HUES6 (cell line): Measurements from ENCODE around the gene KIF16B.

Experiments used
- H3K27ac ChIP-seq: 2 replicates; pipeline ENCODE4 v1.7.0; 2013; ENCODE audit warnings: low read depth, mild to moderate bottlenecking, low read length, inconsistent platforms
- H3K27me3 ChIP-seq: 2 replicates; pipeline ENCODE4 v1.6.1; 2013; ENCODE audit warnings: low read length; ENCODE audit not compliant: control insufficient read depth, insufficient read depth
- H3K36me3 ChIP-seq: 2 replicates; pipeline ENCODE4 v1.6.1; 2013; ENCODE audit warnings: low read length; ENCODE audit not compliant: control insufficient read depth, insufficient read depth
- H3K4me1 ChIP-seq: 2 replicates; pipeline ENCODE4 v1.6.1; 2013; ENCODE audit warnings: low read length; ENCODE audit not compliant: control insufficient read depth, insufficient read depth
- H3K4me3 ChIP-seq: 2 replicates; pipeline ENCODE4 v1.5.1; 2013; ENCODE audit warnings: low read depth, low read length
- H3K9ac ChIP-seq: one replicate; pipeline ENCODE4 v1.6.1; 2013; ENCODE audit warnings: mild to moderate bottlenecking, low read length
- H3K9me3 ChIP-seq: 2 replicates; pipeline ENCODE4 v1.6.1; 2013; ENCODE audit warnings: low read depth, low read length; ENCODE audit not compliant: control insufficient read depth, insufficient read depth

The KIF16B gene

GRCh38 chr20:16352321-16352720 lies 220.9 kb downstream of the KIF16B start:
- Histone ChIP-seq H3K9ac (no peak overlapping the region), H3K9me3 (no peaks in the 10 kb centered on the region), H3K27me3 (no peaks in the 10 kb centered on the region)

GRCh38 chr20:16351415-16351814 lies 221.8 kb downstream of the KIF16B start:
- H3K4me1 ChIP-seq, result peaks cover 4% of the 10 kb centered on the region; the same call in 1 of the 2 replicates
- no peak overlapping the region for H3K27ac ChIP-seq
- no peaks in the 10 kb centered on the region for H3K9me3 ChIP-seq
- no peaks in the 10 kb centered on the region for H3K36me3 ChIP-seq
- H3K4me3 ChIP-seq, result no peak overlapping the region
- no peaks in the 10 kb centered on the region for H3K27me3 ChIP-seq
- H3K9ac ChIP-seq, result no peak overlapping the region

More at GRCh38 chr20:16352321-16352720, 220.9 kb downstream of the KIF16B start:
- Histone ChIP-seq H3K36me3 (no peaks in the 10 kb centered on the region), H3K27ac (no peak overlapping the region), H3K4me3 (no peak overlapping the region), H3K4me1 (peaks cover 4% of the 10 kb centered on the region; the same call in 1 of the 2 replicates)

GRCh38 chr20:16350465-16350864 lies 222.8 kb downstream of the KIF16B start:
- no peak overlapping the region for H3K4me3 ChIP-seq
- H3K9me3 ChIP-seq, result no peaks in the 10 kb centered on the region

GRCh38 chr20:16349523-16350260 lies 223.6 kb downstream of the KIF16B start:
- Histone ChIP-seq H3K4me1 (peaks cover 4% of the 10 kb centered on the region; the same call in 1 of the 2 replicates), H3K4me3 (no peak overlapping the region), H3K27me3 (no peaks in the 10 kb centered on the region), H3K36me3 (no peaks in the 10 kb centered on the region), H3K9me3 (no peaks in the 10 kb centered on the region), H3K9ac (no peak overlapping the region), H3K27ac (no peak overlapping the region)

More at GRCh38 chr20:16350465-16350864, 222.8 kb downstream of the KIF16B start:
- H3K27me3 ChIP-seq, result no peaks in the 10 kb centered on the region
- H3K9ac ChIP-seq, result no peak overlapping the region
- H3K4me1 ChIP-seq, result peaks cover 4% of the 10 kb centered on the region; the same call in 1 of the 2 replicates
- no peaks in the 10 kb centered on the region for H3K36me3 ChIP-seq
- H3K27ac ChIP-seq, result no peak overlapping the region

GRCh38 chr20:16346956-16347355 lies 226.3 kb downstream of the KIF16B start:
- Histone ChIP-seq H3K36me3 (no peaks in the 10 kb centered on the region), H3K4me1 (no peaks in the 10 kb centered on the region), H3K9ac (no peak overlapping the region), H3K4me3 (no peak overlapping the region), H3K9me3 (no peaks in the 10 kb centered on the region), H3K27me3 (no peaks in the 10 kb centered on the region), H3K27ac (no peak overlapping the region)

- no peaks in the 10 kb centered on the region for H3K27me3 ChIP-seq
- H3K4me1 ChIP-seq, result no peaks in the 10 kb centered on the region
- H3K9ac ChIP-seq, result no peak overlapping the region
- no peak overlapping the region for H3K4me3 ChIP-seq
- no peaks in the 10 kb centered on the region for H3K9me3 ChIP-seq
- H3K36me3 ChIP-seq, result no peaks in the 10 kb centered on the region; the same call in 1 of the 2 replicates
- H3K27ac ChIP-seq, result no peak overlapping the region
Measured at GRCh38 chr20:16337707-16338106, 235.5 kb downstream of the KIF16B start.

GRCh38 chr20:16327606-16328005 lies 245.6 kb downstream of the KIF16B start:
- Histone ChIP-seq H3K27me3 (no peaks in the 10 kb centered on the region), H3K9ac (no peak overlapping the region), H3K4me3 (no peak overlapping the region), H3K36me3 (no peaks in the 10 kb centered on the region), H3K27ac (no peak overlapping the region), H3K4me1 (no peaks in the 10 kb centered on the region), H3K9me3 (no peaks in the 10 kb centered on the region; the same call in 1 of the 2 replicates)

- Histone ChIP-seq H3K27ac (no peak overlapping the region), H3K36me3 (no peaks in the 10 kb centered on the region), H3K9ac (no peak overlapping the region), H3K4me3 (no peak overlapping the region), H3K4me1 (no peaks in the 10 kb centered on the region), H3K9me3 (no peaks in the 10 kb centered on the region; the same call in 1 of the 2 replicates), H3K27me3 (no peaks in the 10 kb centered on the region)
Measured at GRCh38 chr20:16321291-16321690, 252.0 kb downstream of the KIF16B start.

GRCh38 chr20:16317445-16318362 lies 255.5 kb downstream of the KIF16B start:
- no peak overlapping the region for H3K27ac ChIP-seq
- H3K36me3 ChIP-seq, result no peaks in the 10 kb centered on the region
- H3K9me3 ChIP-seq, result no peaks in the 10 kb centered on the region
- H3K4me3 ChIP-seq, result no peak overlapping the region
- no peak overlapping the region for H3K9ac ChIP-seq
- no peaks in the 10 kb centered on the region for H3K4me1 ChIP-seq
- no peaks in the 10 kb centered on the region for H3K27me3 ChIP-seq

GRCh38 chr20:16316513-16316912 lies 256.7 kb downstream of the KIF16B start:
- Histone ChIP-seq H3K27me3 (no peaks in the 10 kb centered on the region), H3K4me3 (no peak overlapping the region)

GRCh38 chr20:16314748-16315159 lies 258.5 kb downstream of the KIF16B start:
- Histone ChIP-seq H3K4me1 (no peaks in the 10 kb centered on the region), H3K27me3 (no peaks in the 10 kb centered on the region), H3K36me3 (no peaks in the 10 kb centered on the region), H3K9ac (no peak overlapping the region), H3K4me3 (no peak overlapping the region), H3K9me3 (no peaks in the 10 kb centered on the region), H3K27ac (no peak overlapping the region)

More at GRCh38 chr20:16316513-16316912, 256.7 kb downstream of the KIF16B start:
- H3K27ac ChIP-seq, result no peak overlapping the region
- H3K36me3 ChIP-seq, result no peaks in the 10 kb centered on the region
- H3K4me1 ChIP-seq, result no peaks in the 10 kb centered on the region
- H3K9me3 ChIP-seq, result no peaks in the 10 kb centered on the region
- no peak overlapping the region for H3K9ac ChIP-seq
